HG02943 (cell line): ENCODE measurements around the gene USP7.
"Not testable (repeated sequence)": the region's sequence is repeated elsewhere in the genome, so short reads cannot be mapped to it uniquely, and the experiment has no call there.

ENCODE experiments used
- ATAC-seq: cut with Tn5 transposase; IDR thresholded peaks from one replicate; pipeline ENCODE4 v1.9.1; 2021; ENCODE audit warnings: mild to moderate bottlenecking, low read depth, moderate library complexity; ENCODE audit not compliant: unreplicated experiment

USP7 gene

DNA sequence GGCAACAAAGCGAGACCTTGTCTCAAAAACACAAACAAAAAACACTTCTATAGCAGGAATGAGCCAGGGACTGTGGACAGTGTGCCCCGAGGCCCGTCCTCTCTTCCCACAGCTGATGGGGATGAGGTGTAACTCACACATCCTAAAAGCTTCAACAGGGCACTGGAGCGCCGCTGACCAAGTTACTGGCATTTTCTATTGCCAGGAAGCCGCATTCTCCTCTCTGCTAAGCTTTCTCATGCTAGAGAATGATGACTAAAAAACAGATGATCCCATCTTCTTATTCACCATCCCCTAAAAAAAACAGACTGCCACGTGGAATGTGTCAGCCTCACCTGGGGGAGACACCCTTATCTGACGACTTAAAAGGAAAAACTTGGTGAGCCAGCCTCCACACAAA, 111.2 kb downstream of the USP7 start:
- no peak for ATAC-seq

DNA sequence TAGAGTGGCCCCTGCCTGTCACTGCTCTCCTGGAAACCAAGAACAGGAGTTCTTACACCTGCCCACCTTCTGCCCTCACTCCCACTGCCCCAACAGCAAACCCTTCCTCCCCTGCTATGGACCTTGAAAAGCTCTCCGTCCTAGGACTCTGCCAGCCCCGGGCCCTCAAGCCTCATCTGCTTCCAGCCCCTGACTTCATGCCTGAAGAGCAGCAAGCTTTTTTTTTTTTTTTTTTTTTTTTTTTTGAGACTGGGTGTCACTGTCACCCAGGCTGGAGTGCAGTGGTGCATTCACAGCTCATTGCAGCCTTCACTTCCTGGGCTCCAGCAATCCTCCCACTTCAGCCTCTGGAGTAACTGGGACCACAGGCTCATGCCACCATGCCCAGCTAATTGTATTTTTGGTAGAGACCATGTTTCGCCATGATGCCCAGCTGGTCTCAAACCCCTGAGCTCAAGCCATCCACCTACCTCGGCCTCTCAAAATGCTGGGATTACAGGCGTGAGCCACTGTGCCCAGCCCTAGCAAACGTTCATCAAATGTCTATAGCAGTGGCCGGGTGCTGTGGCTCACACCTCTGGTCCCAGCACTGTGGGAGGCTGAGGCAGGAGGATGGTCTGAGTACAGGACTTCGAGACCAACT, 111.8 kb downstream of the USP7 start:
- no peak for ATAC-seq

DNA sequence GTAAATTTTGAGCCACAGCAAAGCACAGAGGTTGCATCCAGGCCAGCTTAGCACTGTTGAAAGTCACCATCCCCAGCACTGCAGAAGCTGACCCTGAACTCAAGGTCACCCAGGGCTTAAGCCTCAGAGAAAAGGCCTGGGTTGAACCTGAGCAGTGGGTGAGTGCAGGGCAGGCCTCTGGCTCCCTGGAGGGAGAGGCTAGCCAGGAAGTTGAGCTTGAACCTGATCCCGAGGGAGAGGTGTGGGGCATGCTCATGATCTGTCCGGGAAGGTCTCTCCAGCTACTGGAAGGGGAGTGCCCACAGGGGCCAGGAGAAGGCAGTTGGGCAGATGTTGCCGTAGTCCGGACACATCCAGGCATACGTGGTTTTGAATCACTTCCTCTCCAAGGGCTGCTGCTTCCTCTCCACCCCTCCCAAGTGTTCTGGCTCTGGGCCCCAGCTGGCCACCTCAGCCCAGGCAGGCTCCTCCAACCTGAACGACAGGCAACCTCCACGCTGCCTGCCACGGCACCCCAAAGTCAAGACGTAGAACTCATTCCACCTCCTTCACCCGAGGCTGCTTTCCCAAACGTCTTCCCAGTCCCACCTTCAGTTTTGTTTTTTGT, 113.3 kb downstream of the USP7 start:
- no peak for ATAC-seq

DNA sequence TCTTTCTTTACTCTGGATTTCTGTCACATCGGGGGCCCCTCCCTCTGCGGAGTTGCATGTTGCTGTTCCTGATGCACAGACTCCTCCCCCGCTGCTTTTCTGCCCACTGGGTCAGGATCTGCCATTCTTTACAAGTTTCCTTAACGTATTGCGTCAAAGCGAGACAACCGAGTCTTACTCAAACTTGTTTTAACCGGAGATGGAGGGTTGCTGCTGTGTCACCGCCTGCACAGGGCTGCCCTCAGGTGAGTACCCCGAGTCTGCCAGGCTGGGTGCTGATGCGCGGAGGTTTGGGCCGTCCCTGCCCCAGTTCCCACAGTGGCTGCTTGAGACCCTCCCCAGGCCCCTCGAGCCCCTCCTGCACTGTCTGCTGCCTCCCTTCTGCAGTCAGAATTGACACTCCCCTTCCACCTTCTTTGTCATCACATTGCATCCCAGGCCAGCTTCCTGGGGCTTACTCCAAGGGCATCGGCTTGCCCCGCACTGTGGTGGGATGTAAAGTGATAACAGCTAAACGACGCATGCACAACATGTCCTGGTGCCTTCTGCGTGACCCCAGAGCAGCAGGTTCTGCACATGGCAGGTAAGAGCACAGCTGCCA, 114.2 kb downstream of the USP7 start:
- ATAC-seq = no peak

DNA sequence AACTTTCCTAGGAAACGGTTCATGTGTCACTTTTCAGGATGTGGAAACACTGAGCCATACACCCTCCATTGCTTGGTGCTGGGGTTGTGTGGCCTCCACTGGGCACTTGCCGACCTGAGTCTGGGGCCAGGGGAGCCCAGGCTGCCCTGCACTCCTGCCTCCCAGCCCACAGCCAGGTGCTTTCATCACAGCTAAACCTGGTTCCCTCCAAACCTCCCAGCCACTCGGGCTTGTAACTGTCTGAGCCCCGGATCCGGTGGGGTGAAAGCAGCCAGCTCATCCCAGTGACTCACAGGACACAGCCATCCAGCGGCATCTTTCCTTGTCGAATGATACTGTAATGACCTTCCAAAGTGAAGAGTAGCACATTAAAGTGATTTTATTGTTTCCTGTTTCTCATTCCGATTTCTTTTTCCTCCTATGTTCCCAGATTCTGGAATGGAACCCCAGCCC, 114.7 kb downstream of the USP7 start:
- ATAC-seq = no peak

DNA sequence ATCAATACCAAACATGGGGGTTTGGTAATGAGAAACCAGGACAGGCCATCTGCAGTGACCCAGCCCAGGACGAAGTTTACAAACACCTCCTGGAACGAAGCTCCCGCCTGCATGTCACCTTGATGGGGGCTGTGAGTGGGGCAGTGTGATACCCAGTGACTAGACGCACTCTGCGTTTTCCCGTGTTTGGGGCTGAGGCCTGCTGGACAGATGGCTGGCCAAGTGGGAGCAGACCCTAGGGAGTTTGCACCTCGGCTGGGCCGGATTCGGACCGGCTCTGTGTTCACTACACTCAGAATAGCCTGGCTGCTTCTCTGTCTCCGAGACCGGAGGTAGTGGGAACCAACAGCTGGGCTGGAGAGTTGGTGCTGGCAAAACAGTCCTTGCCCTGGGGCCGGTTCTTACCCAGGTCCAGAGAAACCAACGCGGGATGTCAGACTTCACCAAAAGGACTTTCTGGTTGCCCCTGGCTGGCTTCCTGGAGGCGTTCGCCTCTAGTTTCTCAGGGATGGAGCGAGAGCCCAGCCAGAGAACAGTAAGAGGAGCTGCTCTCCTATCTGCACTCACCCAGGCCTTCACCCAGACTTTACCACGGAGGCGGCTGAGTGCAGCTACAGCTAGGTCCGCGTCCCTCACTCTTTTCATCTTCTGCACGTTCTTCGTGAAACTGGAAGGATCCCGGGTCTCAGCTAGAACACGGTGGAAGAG, 115.3 kb downstream of the USP7 start:
- ATAC-seq = no peak

DNA sequence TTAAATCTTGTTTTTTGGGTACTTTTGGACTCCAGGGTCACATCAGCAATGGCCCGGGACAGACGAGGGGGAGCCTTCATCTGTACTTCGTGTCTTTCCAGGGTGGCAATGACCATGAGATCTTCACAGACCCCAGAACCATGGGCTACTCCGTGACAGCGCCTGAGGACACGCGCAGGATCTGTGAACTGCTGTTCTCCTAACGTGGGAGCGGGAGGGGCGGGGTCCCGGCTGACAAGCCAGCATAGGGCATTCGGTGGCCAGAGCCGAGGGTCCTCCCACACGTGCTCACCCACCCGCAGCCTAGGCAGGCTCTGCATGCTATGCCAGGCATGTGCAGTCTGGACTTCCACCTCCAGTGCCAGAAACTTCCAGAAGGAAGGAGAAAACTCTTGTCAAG, 116.1 kb downstream of the USP7 start:
- no peak for ATAC-seq

DNA sequence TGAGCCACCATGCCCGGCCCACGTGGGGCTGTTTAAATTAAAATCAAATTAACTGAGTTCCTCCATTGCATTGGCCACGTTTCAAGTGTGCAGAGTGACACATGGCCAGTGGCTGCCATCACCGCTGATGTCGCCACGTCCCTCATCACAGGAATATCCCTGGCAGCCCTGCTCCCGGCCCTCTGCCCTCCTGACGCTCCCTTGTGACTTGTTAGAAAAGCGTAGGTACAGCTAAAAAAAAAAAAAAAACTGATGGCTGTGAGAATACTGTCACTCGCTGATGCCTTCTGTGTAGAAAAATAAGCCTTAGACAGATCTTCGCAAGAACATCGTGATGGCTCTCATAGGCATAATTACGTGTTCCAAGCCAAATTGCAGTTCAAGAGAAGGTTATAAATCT, 116.6 kb downstream of the USP7 start:
- ATAC-seq = no peak

DNA sequence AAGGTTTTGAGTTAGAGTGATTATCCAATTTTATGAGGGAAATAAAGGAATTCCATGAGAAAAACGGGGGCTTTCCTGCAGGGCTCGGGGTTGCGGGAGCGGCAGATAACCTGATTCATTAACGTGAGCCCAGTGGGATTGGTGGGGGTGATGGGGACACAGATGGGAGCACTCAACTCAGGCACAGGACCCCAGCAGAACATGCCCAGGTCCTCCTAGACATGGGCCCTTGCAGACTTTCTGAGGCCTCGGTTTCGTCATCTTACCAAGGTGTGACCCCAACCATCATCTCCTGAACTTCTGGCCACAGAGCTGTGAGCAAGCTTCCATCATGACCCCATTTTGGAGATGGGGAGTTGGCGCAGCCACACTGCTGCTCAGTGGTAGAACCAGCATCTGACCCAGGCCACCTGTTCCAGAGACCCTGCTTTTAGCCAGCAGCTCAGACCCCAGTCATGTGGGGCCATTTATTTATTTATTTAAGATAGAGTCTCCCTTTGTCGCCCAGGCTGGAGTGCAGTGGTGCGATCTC, 117.2 kb downstream of the USP7 start:
- ATAC-seq = no peak

DNA sequence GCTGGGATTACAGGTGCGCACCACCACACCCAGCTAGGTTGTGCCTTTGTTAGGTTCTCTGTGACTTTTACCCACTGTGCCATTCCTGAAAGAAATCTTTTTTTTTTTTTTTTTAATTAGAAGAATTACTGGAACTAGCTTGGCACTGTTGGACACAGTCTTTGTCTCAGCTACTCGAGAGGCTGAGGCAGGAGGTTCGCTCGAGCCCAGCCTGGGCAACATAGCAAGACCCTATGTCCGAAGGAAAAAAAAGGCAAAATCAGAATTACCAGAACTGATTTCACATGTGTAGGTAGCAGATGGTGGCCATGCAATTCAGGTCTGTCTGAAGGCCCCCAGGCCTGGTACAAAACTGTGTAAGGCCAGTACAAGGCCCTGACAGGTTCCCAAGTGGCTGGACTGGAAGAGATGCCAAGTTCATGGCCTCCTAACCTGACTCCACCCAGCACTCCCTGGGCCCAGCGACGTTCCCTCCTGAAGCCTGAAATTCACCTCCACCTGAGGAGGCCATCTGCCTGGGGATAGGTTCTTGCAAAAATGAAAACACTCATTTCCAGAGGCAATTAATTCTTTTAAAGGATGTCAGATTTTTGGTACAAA, 117.9 kb downstream of the USP7 start:
- no peak for ATAC-seq

DNA sequence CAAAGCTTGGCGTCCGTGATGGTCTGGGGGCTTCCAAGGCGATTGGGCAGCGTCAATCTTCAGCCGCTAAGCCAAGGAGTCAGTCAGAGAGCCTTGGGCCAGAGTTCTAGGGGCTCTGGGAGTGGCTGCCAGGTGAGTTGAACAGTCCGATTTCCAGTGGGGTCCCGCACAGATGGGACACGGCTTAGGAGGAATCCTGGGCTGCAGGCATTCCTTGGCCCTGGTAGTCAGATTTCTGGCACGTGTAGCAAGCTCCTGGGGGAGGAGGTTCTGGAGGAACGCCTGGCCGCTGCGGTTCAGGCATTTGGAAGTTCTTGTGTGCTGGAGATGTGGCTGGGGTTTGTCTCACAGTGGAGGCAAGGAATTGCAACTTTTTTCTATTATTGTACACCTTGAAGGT, 120.4 kb downstream of the USP7 start:
- not testable (repeated sequence) for ATAC-seq
